Superior temporal gyrus (tissue), 1 donor: ENCODE measurements around the gene CNKSR3.
"Not testable (repeated sequence)": the region's sequence is repeated elsewhere in the genome, so short reads cannot be mapped to it uniquely, and the experiment has no call there.

Source experiments
- DNase-seq: peaks from one replicate; pipeline ENCODE4 v3.0.0-alpha.2; 2016; ENCODE audit errors: extremely low spot score

Gene CNKSR3

GRCh38 chr6:154528310-154528915 lies 17.9 kb upstream of the CNKSR3 start:
- no peak for DNase-seq

GRCh38 chr6:154526996-154527395 lies 16.5 kb upstream of the CNKSR3 start:
- DNase-seq: no peak

GRCh38 chr6:154522576-154522975 lies 12.1 kb upstream of the CNKSR3 start:
- DNase-seq: no peak

- no peak for DNase-seq
Observed at GRCh38 chr6:154521412-154521811, 10.9 kb upstream of the CNKSR3 start.

GRCh38 chr6:154520280-154520679 lies 9.8 kb upstream of the CNKSR3 start:
- DNase-seq: no peak

- DNase-seq: no peak
Observed at GRCh38 chr6:154518396-154518795, 7.9 kb upstream of the CNKSR3 start.

GRCh38 chr6:154516276-154516675 lies 5.8 kb upstream of the CNKSR3 start:
- no peak for DNase-seq

- DNase-seq: no peak
Observed at GRCh38 chr6:154515826-154516225, 5.3 kb upstream of the CNKSR3 start.

GRCh38 chr6:154515076-154515475 lies 4.6 kb upstream of the CNKSR3 start:
- DNase-seq: not testable (repeated sequence)

GRCh38 chr6:154514481-154514880 lies 4.0 kb upstream of the CNKSR3 start:
- no peak for DNase-seq

- DNase-seq: no peak
Observed at GRCh38 chr6:154513601-154514320, 3.3 kb upstream of the CNKSR3 start.

GRCh38 chr6:154512201-154512600 lies 1.7 kb upstream of the CNKSR3 start:
- no peak for DNase-seq

GRCh38 chr6:154511791-154512190 lies 1.3 kb upstream of the CNKSR3 start:
- DNase-seq: no peak

GRCh38 chr6:154509421-154510143 lies 903 bp downstream of the CNKSR3 start:
- DNase-seq: no peak

- no peak for DNase-seq
Observed at GRCh38 chr6:154508573-154509375, 1.7 kb downstream of the CNKSR3 start.

- no peak for DNase-seq
Observed at GRCh38 chr6:154506991-154507898, 3.2 kb downstream of the CNKSR3 start.

GRCh38 chr6:154506582-154506981 lies 3.9 kb downstream of the CNKSR3 start:
- no peak for DNase-seq

- DNase-seq: no peak
Observed at GRCh38 chr6:154506108-154506507, 4.4 kb downstream of the CNKSR3 start.

GRCh38 chr6:154504865-154505449 lies 5.5 kb downstream of the CNKSR3 start:
- no peak for DNase-seq

- no peak for DNase-seq
Observed at GRCh38 chr6:154504102-154504501, 6.4 kb downstream of the CNKSR3 start.

- DNase-seq: no peak
Observed at GRCh38 chr6:154503658-154504057, 6.8 kb downstream of the CNKSR3 start.
